ENCODE data around the gene MYO7A. TPM values are rescaled to one million over a fixed set of nuclear protein-coding genes. Genes with fewer than 3 reads are reported as not detected.

Gene MYO7A
- polyA plus RNA-seq, 1 donor (not counting 4 experiments of a cell fraction or from before 2014, with no cell fraction given) = 0.75 TPM

DNA sequence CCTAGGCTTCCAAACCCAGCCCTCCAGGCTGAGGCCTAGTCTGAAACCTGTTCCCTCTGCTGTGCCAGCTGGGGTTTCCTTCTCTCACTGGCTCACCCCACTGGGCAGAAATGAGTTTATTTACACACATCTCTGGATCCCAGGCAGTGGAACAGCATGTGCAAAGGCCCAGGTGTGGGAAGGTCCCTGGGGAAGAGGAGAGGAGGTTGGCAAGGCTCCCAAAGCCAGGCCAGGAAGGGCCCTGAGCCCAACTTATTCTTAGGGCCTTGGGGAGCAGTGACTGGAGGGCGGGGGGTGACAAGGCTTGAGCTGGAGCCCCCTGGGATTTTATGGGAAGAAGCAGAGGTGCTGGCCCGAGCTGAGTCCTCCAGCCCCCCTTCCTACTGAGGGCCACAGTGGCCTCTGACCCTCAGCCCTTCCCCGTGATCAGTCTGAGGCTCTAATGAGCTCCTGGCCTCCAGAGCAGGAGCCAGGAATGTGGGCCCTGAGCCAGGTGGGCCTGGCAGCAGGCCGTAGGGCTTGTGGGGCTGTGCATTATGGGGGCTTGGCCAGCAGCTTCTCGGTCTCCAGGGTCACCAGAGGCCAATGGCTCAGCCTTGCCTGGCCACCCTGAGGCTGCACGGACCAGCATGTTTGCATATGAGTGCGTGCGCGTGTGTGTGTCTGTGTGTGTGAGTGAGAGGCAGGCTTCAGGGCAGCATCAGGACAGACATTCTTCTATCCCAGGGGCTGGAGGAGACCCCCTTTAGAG, 2.9 kb downstream of the MYO7A start:
- H3K27ac ChIP-seq (ENCODE audit: control insufficient read depth, insufficient read depth, low read length) = no peak overlapping the region
- dilution Hi-C loops (cut with MboI; ENCODE audit: extremely low pct_ligation_motif_present, low sequenced_read_pairs) = no loop called here
- no peak overlapping the region for H3K9ac ChIP-seq (ENCODE audit: control insufficient read depth, extremely low read depth, insufficient read depth, low read length)
- H3K36me3 ChIP-seq (ENCODE audit: control insufficient read depth in 2 of 2, extremely low read depth in 1 of 2, insufficient read depth in 2 of 2, low read length in 2 of 2) = no peaks in the 10 kb centered on the region
- TF ChIP-seq, protein P1, sequence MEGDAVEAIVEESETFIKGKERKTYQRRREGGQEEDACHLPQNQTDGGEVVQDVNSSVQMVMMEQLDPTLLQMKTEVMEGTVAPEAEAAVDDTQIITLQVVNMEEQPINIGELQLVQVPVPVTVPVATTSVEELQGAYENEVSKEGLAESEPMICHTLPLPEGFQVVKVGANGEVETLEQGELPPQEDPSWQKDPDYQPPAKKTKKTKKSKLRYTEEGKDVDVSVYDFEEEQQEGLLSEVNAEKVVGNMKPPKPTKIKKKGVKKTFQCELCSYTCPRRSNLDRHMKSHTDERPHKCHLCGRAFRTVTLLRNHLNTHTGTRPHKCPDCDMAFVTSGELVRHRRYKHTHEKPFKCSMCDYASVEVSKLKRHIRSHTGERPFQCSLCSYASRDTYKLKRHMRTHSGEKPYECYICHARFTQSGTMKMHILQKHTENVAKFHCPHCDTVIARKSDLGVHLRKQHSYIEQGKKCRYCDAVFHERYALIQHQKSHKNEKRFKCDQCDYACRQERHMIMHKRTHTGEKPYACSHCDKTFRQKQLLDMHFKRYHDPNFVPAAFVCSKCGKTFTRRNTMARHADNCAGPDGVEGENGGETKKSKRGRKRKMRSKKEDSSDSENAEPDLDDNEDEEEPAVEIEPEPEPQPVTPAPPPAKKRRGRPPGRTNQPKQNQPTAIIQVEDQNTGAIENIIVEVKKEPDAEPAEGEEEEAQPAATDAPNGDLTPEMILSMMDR (optimal IDR thresholded peaks at IDR 0.05 in 1 of 3, IDR thresholded peaks at IDR 0.05 in 1 of 3, conservative IDR thresholded peaks at IDR 0.05 in 1 of 3; ENCODE audit: extremely low read depth in 1 of 3, insufficient read depth in 2 of 3, low read length in 3 of 3) = no peak
- FAIRE-seq (no peak), DNase-seq (ENCODE audit: low read depth, low spot score) (no peak)
- H3K9me1 ChIP-seq (ENCODE audit: control insufficient read depth, extremely low read depth, insufficient read depth, low read length) = no peaks in the 10 kb centered on the region
- no peak overlapping the region for H3K4me3 ChIP-seq (ENCODE audit: control insufficient read depth in 2 of 3, extremely low read depth in 1 of 3, insufficient read depth in 2 of 3, low read depth in 1 of 3, low read length in 3 of 3)
- peaks cover 5% of the 10 kb centered on the region for H3K4me1 ChIP-seq (ENCODE audit: control insufficient read depth, extremely low read depth, insufficient read depth, low read length)
- H3K27me3 ChIP-seq (ENCODE audit: control insufficient read depth, extremely low read depth, insufficient read depth, low read length) = no peaks in the 10 kb centered on the region
- no peaks in the 10 kb centered on the region for H4K20me1 ChIP-seq (ENCODE audit: control insufficient read depth, extremely low read depth, insufficient read depth, low read length)
- H3K79me2 ChIP-seq (ENCODE audit: control insufficient read depth, insufficient read depth, low read length) = no peaks in the 10 kb centered on the region
- H2AFZ ChIP-seq (ENCODE audit: control insufficient read depth, low read length) = no peak overlapping the region
- no peak overlapping the region for H3K4me2 ChIP-seq (ENCODE audit: control insufficient read depth, extremely low read depth, insufficient read depth, low read depth, low read length)
- no peaks in the 10 kb centered on the region for H3K9me3 ChIP-seq (ENCODE audit: control insufficient read depth, low read depth, low read length)

DNA sequence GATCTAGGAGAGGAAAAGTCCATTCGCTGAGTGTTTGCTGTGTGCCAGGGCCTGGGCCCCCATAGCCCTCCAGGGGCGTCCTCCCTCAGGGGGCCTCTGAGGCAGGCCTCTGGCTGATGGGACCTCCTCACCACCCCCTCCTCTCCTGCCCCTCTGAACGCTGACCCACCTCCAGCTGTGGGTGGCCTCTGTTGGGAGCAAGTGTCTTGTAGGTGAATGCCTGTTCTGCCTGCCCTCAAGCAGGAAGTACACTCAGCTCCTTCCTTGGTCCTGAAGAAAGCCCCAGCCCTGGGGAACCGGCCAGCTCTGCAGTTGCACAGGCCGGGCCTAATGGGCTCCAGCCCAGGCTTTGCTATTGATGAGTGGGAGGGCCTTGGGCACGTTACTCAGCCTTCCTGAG, 3.5 kb downstream of the MYO7A start:
- H3K27me3 ChIP-seq (ENCODE audit: control insufficient read depth, extremely low read depth, insufficient read depth, low read length) = no peaks in the 10 kb centered on the region
- no peak overlapping the region for H2AFZ ChIP-seq (ENCODE audit: control insufficient read depth, low read length)
- H3K4me3 ChIP-seq (ENCODE audit: control insufficient read depth in 2 of 3, extremely low read depth in 1 of 3, insufficient read depth in 2 of 3, low read depth in 1 of 3, low read length in 3 of 3) = no peak overlapping the region
- H3K79me2 ChIP-seq (ENCODE audit: control insufficient read depth, insufficient read depth, low read length) = no peaks in the 10 kb centered on the region
- TF ChIP-seq, protein P1 (optimal IDR thresholded peaks at IDR 0.05 in 1 of 3, IDR thresholded peaks at IDR 0.05 in 1 of 3, conservative IDR thresholded peaks at IDR 0.05 in 1 of 3; ENCODE audit: extremely low read depth in 1 of 3, insufficient read depth in 2 of 3, low read length in 3 of 3) = no peak
- no peak for TF ChIP-seq EZH2 (IDR thresholded peaks at IDR 0.05; ENCODE audit: low read length)
- H3K36me3 ChIP-seq (ENCODE audit: control insufficient read depth in 2 of 2, extremely low read depth in 1 of 2, insufficient read depth in 2 of 2, low read length in 2 of 2) = no peaks in the 10 kb centered on the region
- peaks cover 5% of the 10 kb centered on the region for H3K4me1 ChIP-seq (ENCODE audit: control insufficient read depth, extremely low read depth, insufficient read depth, low read length)
- no peaks in the 10 kb centered on the region for H4K20me1 ChIP-seq (ENCODE audit: control insufficient read depth, extremely low read depth, insufficient read depth, low read length)
- no peaks in the 10 kb centered on the region for H3K9me3 ChIP-seq (ENCODE audit: control insufficient read depth, low read depth, low read length)
- dilution Hi-C loops (cut with MboI; ENCODE audit: extremely low pct_ligation_motif_present, low sequenced_read_pairs) = no loop called here
- no peak overlapping the region for H3K4me2 ChIP-seq (ENCODE audit: control insufficient read depth, extremely low read depth, insufficient read depth, low read depth, low read length)
- FAIRE-seq (no peak), DNase-seq (ENCODE audit: low read depth, low spot score) (no peak)
- no peak overlapping the region for H3K9ac ChIP-seq (ENCODE audit: control insufficient read depth, extremely low read depth, insufficient read depth, low read length)
- no peak overlapping the region for H3K27ac ChIP-seq (ENCODE audit: control insufficient read depth, insufficient read depth, low read length)
- H3K9me1 ChIP-seq (ENCODE audit: control insufficient read depth, extremely low read depth, insufficient read depth, low read length) = no peaks in the 10 kb centered on the region

Measured in keratinocyte (primary cell).